Trophoblast cell (in vitro differentiated cells and primary cell): ENCODE results near the gene PCK1.

Experiments used
- DNase-seq, 2 donors: peaks; one replicate each; pipeline ENCODE4 v3.0.0-alpha.2; 2016
- H2AFZ ChIP-seq: 2 replicates; pipeline ENCODE4 v1.6.1; 2013; ENCODE audit warnings: low read length, moderate library complexity, mild to moderate bottlenecking; ENCODE audit not compliant: insufficient read depth, poor library complexity
- H2AK5ac ChIP-seq: 2 replicates; pipeline ENCODE4 v1.6.1; 2013; ENCODE audit warnings: mild to moderate bottlenecking, low read length
- H2BK120ac ChIP-seq: 2 replicates; pipeline ENCODE4 v1.6.1; 2013; ENCODE audit warnings: low read length, mild to moderate bottlenecking, moderate library complexity; ENCODE audit not compliant: insufficient read depth, poor library complexity
- H2BK12ac ChIP-seq: 2 replicates; pipeline ENCODE4 v1.6.1; 2013; ENCODE audit warnings: mild to moderate bottlenecking, low read length, moderate library complexity
- H2BK5ac ChIP-seq: 2 replicates; pipeline ENCODE4 v1.6.1; 2013; ENCODE audit warnings: low read length, low read depth, moderate library complexity, mild to moderate bottlenecking; ENCODE audit not compliant: poor library complexity
- H3K14ac ChIP-seq: 2 replicates; pipeline ENCODE4 v1.6.1; 2013; ENCODE audit warnings: mild to moderate bottlenecking, low read length
- H3K18ac ChIP-seq: 2 replicates; pipeline ENCODE4 v1.6.1; 2013; ENCODE audit warnings: mild to moderate bottlenecking, low read length
- H3K23ac ChIP-seq: 2 replicates; pipeline ENCODE4 v1.6.1; 2013; ENCODE audit warnings: low read length
- H3K27ac ChIP-seq: 2 replicates; pipeline ENCODE4 v1.5.1; 2013; ENCODE audit warnings: low read depth, mild to moderate bottlenecking, inconsistent platforms, low read length, moderate library complexity
- H3K27me3 ChIP-seq: 2 replicates; pipeline ENCODE4 v1.6.1; 2013; ENCODE audit warnings: inconsistent platforms, mild to moderate bottlenecking, low read length, moderate library complexity; ENCODE audit not compliant: insufficient read depth
- H3K36me3 ChIP-seq, 2 experiments: 1 replicate in 1 of 2; 2 replicates in 1 of 2; pipeline ENCODE4 v1.6.1; 2013; ENCODE audit warnings: low read length in 2 of 2, mild to moderate bottlenecking in 2 of 2, moderate library complexity in 1 of 2; ENCODE audit not compliant: insufficient read depth in 2 of 2, control insufficient read depth in 1 of 2
- H3K4ac ChIP-seq: 2 replicates; pipeline ENCODE4 v1.6.1; 2013; ENCODE audit warnings: low read depth, mild to moderate bottlenecking, low read length, moderate library complexity
- H3K4me1 ChIP-seq, 2 experiments: 1 replicate in 1 of 2; 2 replicates in 1 of 2; pipeline ENCODE4 v1.6.1; 2013; ENCODE audit warnings: low read length in 2 of 2, mild to moderate bottlenecking in 2 of 2, moderate library complexity in 1 of 2; ENCODE audit not compliant: insufficient read depth in 2 of 2, control insufficient read depth in 1 of 2
- H3K4me2 ChIP-seq: 2 replicates; pipeline ENCODE4 v1.6.1; 2013; ENCODE audit warnings: inconsistent platforms, mild to moderate bottlenecking, low read length, moderate library complexity
- H3K4me3 ChIP-seq: 2 replicates; pipeline ENCODE4 v1.5.1; 2013; ENCODE audit warnings: mild to moderate bottlenecking, low read depth, low read length, inconsistent platforms
- H3K79me1 ChIP-seq: one replicate; pipeline ENCODE4 v1.6.1; 2013; ENCODE audit warnings: low read length
- H3K79me2 ChIP-seq: 2 replicates; pipeline ENCODE4 v1.6.1; 2013; ENCODE audit warnings: low read length, mild to moderate bottlenecking; ENCODE audit not compliant: control insufficient read depth, insufficient read depth, poor library complexity
- H3K9ac ChIP-seq: 2 replicates; pipeline ENCODE4 v1.6.1; 2013; ENCODE audit warnings: mild to moderate bottlenecking, low read length
- H3K9me3 ChIP-seq: 2 replicates; pipeline ENCODE4 v1.6.1; 2013; ENCODE audit warnings: low read depth, mild to moderate bottlenecking, control low read depth, inconsistent platforms, low read length; ENCODE audit not compliant: insufficient read depth
- H4K12ac ChIP-seq: 2 replicates; pipeline ENCODE4 v1.6.1; 2013; ENCODE audit warnings: low read depth, mild to moderate bottlenecking, low read length, moderate library complexity
- H4K8ac ChIP-seq: 2 replicates; pipeline ENCODE4 v1.6.1; 2013; ENCODE audit warnings: low read depth, mild to moderate bottlenecking, low read length, moderate library complexity
- H4K91ac ChIP-seq: one replicate; pipeline ENCODE4 v1.6.1; 2013; ENCODE audit warnings: low read depth, mild to moderate bottlenecking, low read length, moderate library complexity
- WGBS: extraction: QIAGEN DNeasy Blood & Tissue Kit; methylation state at CpG from one replicate; pipeline ENCODE4 v1.1.7; 2013; ENCODE audit warnings: missing lambda C conversion rate; ENCODE audit not compliant: insufficient read length, insufficient coverage; ENCODE audit errors: extremely low coverage; 5-methylcytosine and 5-hydroxymethylcytosine counted together

The PCK1 gene

DNA sequence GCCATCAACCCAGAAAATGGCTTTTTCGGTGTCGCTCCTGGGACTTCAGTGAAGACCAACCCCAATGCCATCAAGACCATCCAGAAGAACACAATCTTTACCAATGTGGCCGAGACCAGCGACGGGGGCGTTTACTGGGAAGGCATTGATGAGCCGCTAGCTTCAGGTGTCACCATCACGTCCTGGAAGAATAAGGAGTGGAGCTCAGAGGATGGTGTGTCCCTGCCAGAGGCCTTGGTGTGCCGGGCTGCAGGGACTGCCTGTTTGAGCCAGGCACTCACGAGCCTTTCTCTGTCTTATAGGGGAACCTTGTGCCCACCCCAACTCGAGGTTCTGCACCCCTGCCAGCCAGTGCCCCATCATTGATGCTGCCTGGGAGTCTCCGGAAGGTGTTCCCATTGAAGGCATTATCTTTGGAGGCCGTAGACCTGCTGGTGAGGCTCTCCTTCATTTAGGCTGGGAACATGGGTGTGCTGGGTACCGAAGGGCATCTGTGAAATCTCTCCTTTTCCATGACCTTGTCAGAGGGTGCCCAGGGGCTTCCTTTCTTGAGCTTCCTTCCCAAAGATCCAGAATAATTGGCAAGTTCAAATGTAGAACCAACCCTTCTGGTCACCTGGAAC lies 3.4 kb downstream of the PCK1 start:
- no CpG with 5 or more reads among the region's 14 CpGs for WGBS
- H4K91ac ChIP-seq: no peak overlapping the region

DNA sequence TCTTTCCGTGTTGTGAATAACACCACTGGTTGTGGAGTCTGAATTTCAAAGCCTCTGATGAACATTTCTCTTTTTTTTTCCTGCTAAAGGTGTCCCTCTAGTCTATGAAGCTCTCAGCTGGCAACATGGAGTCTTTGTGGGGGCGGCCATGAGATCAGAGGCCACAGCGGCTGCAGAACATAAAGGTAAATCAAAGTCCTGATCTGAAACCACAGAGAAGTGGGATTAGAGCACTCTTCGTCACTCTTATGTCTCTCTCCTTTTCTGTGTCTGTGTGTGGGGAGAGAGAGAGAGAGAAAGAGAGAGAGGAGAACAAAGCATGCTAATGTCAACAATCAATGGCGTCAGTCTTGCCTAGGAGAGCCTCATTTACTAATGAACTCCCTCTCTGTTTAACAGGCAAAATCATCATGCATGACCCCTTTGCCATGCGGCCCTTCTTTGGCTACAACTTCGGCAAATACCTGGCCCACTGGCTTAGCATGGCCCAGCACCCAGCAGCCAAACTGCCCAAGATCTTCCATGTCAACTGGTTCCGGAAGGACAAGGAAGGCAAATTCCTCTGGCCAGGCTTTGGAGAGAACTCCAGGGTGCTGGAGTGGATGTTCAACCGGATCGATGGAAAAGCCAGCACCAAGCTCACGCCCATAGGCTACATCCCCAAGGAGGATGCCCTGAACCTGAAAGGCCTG lies 4.2 kb downstream of the PCK1 start:
- Histone ChIP-seq H3K18ac (no peak overlapping the region), H3K27ac (no peak overlapping the region), H2BK120ac (no peak overlapping the region), H3K9ac (no peak overlapping the region), H4K91ac (no peak overlapping the region), H4K8ac (no peak overlapping the region), H3K36me3 (no peaks in the 10 kb centered on the region), H2AFZ (no peak overlapping the region), H3K27me3 (no peaks in the 10 kb centered on the region), H2AK5ac (no peak overlapping the region), H3K4me1 (no peaks in the 10 kb centered on the region), H2BK5ac (no peak overlapping the region), H3K4ac (no peak overlapping the region), H3K14ac (no peak overlapping the region), H3K4me3 (peak overlapping the region; percentile 17), H3K4me2 (no peak overlapping the region), H3K23ac (no peak overlapping the region), H4K12ac (no peak overlapping the region), H3K9me3 (peaks cover 1% of the 10 kb centered on the region), H2BK12ac (no peak overlapping the region), H3K79me1 (no peaks in the 10 kb centered on the region), H3K79me2 (no peaks in the 10 kb centered on the region)
- no CpG with 5 or more reads among the region's 11 CpGs for WGBS
- no peak for DNase-seq

More for the DNA sequence above, 3.4 kb downstream of the PCK1 start:
- H3K14ac ChIP-seq: no peak overlapping the region
- no peaks in the 10 kb centered on the region for H3K4me1 ChIP-seq
- H3K4ac ChIP-seq: no peak overlapping the region
- H2AFZ ChIP-seq: no peak overlapping the region
- no peak overlapping the region for H2BK12ac ChIP-seq
- no peak overlapping the region for H2AK5ac ChIP-seq
- H3K18ac ChIP-seq: no peak overlapping the region
- H3K79me1 ChIP-seq: no peaks in the 10 kb centered on the region
- H4K8ac ChIP-seq: no peak overlapping the region
- no peak overlapping the region for H3K23ac ChIP-seq
- H3K27ac ChIP-seq: no peak overlapping the region
- H2BK120ac ChIP-seq: no peak overlapping the region
- H3K9me3 ChIP-seq: peaks cover 2% of the 10 kb centered on the region
- no peak overlapping the region for H3K9ac ChIP-seq
- H3K79me2 ChIP-seq: no peaks in the 10 kb centered on the region
- no peak overlapping the region for H2BK5ac ChIP-seq
- H3K4me3 ChIP-seq: no peak overlapping the region
- no peaks in the 10 kb centered on the region for H3K36me3 ChIP-seq
- no peak overlapping the region for H3K4me2 ChIP-seq
- no peak for DNase-seq
- H4K12ac ChIP-seq: no peak overlapping the region
- no peaks in the 10 kb centered on the region for H3K27me3 ChIP-seq

DNA sequence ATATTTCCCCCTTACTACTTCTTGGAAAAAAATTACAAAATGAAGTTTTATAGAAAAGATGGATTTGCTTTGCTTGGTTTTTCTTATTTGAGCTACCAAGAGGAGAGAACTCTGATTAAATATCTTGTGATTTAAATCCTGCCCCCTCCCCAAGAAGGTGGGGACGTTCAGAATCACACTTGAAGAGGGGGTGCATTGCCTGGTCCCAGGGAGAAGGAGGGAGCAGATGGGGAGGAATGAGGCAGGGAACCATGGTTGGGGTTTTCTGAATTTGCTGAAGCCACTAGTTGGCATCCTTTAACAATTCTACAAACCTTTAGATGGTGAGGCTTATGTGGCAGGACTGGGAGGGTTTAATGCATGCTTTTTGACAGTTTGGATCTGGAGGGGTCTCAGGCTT lies 5.5 kb downstream of the PCK1 start:
- no peak overlapping the region for H2BK5ac ChIP-seq
- H3K27ac ChIP-seq: no peak overlapping the region
- H3K36me3 ChIP-seq: no peaks in the 10 kb centered on the region
- H3K79me2 ChIP-seq: no peaks in the 10 kb centered on the region
- H3K4me2 ChIP-seq: no peak overlapping the region
- H4K12ac ChIP-seq: no peak overlapping the region
- no peak overlapping the region for H3K9ac ChIP-seq
- H3K79me1 ChIP-seq: no peaks in the 10 kb centered on the region
- no peaks in the 10 kb centered on the region for H3K9me3 ChIP-seq
- H4K91ac ChIP-seq: no peak overlapping the region
- no peak overlapping the region for H3K4ac ChIP-seq
- no peak overlapping the region for H3K4me3 ChIP-seq
- no peak overlapping the region for H4K8ac ChIP-seq
- H3K14ac ChIP-seq: no peak overlapping the region
- no peak overlapping the region for H2AK5ac ChIP-seq
- no peak for DNase-seq
- no CpG with 5 or more reads among the region's 1 CpG for WGBS
- no peak overlapping the region for H2BK12ac ChIP-seq
- no peaks in the 10 kb centered on the region for H3K4me1 ChIP-seq
- no peak overlapping the region for H3K23ac ChIP-seq
- H2BK120ac ChIP-seq: no peak overlapping the region
- H2AFZ ChIP-seq: no peak overlapping the region
- no peak overlapping the region for H3K18ac ChIP-seq
- H3K27me3 ChIP-seq: no peaks in the 10 kb centered on the region

DNA sequence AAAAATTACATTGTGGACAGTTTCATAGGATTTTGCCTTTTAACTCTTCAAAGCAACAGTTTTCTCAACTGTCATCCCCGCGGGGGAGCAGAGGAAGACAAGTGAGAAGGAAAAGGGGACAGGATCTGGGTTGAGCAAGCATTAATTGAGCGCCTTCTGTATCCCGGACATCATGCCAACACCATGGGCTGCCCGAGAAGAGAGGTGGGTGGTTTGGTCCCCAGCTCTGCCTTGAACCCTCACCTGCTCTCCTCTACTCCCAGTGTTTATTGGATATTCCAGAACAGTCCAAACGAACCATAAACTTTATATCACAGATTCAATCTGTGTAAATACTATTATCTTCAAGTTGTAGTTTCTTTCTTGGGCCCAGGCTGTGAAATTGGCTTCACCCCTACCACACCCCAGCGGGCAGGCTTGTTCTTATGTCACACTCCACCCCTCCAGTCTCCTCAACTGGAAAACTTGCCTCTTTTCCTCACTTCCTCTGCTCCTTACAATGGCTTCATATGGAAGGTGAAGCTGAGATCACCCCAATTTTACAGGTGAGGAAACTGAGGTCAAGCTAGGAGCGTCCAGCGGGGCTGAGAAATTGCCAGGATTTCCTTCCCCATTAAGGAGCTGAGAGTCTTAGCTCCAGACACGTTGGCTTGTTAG lies 6.0 kb downstream of the PCK1 start:
- Histone ChIP-seq H4K12ac (no peak overlapping the region), H2AK5ac (no peak overlapping the region), H3K36me3 (no peaks in the 10 kb centered on the region), H4K8ac (no peak overlapping the region), H3K79me2 (no peaks in the 10 kb centered on the region), H3K9me3 (no peaks in the 10 kb centered on the region), H3K4me2 (no peak overlapping the region), H2BK12ac (no peak overlapping the region), H2BK120ac (no peak overlapping the region), H2BK5ac (no peak overlapping the region), H3K4ac (no peak overlapping the region), H3K23ac (no peak overlapping the region), H3K4me1 (no peaks in the 10 kb centered on the region), H3K79me1 (no peaks in the 10 kb centered on the region), H3K9ac (no peak overlapping the region), H4K91ac (no peak overlapping the region), H3K27ac (no peak overlapping the region), H3K27me3 (no peaks in the 10 kb centered on the region), H2AFZ (no peak overlapping the region), H3K4me3 (no peak overlapping the region), H3K18ac (no peak overlapping the region), H3K14ac (no peak overlapping the region)
- no peak for DNase-seq
- WGBS: no CpG with 5 or more reads among the region's 10 CpGs
